Cardiac fibroblast (primary cell): ENCODE results near the gene CILP2.

ENCODE experiments used
- DNase-seq, 2 donors: peaks; one replicate each; pipeline versions ENCODE4 v3.0.0 to v3.0.0-alpha.2; 2010; ENCODE audit warnings: low read depth in 2 of 2
- H3K4me3 ChIP-seq, 2 donors: replicated peaks in 1 of 2; 1 replicate in 1 of 2; 2 replicates in 1 of 2; pipeline ENCODE4 v1.5.1; 2011; ENCODE audit warnings: low read depth in 2 of 2, low read length in 2 of 2, mild to moderate bottlenecking in 2 of 2, moderate library complexity in 1 of 2
- TF ChIP-seq, protein P1 (sequence below): IDR thresholded peaks from one replicate; pipeline ENCODE4 v1.5.1; 2011; ENCODE audit warnings: low read depth, mild to moderate bottlenecking, low read length, inconsistent platforms

The CILP2 gene

DNA sequence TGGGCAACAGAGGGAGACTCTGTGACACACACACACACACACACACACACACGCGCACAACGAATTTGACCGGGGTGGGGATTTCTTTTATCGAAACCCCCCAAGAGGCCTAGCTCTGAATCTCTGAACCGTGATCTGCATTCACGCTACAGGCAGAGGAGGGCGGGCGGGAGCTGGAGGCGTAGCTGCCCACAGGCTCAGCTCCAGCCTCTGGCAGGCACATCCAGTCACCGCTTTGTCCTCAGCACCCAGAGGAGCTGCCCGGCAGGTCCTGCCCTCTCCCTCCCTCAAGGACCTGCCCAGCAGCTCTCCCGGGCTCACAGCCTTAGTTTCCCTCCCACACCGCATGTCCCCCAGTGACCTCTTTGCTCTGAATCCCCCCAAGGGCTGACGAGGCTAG is 20.0 kb downstream of the CILP2 start:
- TF ChIP-seq, protein P1, sequence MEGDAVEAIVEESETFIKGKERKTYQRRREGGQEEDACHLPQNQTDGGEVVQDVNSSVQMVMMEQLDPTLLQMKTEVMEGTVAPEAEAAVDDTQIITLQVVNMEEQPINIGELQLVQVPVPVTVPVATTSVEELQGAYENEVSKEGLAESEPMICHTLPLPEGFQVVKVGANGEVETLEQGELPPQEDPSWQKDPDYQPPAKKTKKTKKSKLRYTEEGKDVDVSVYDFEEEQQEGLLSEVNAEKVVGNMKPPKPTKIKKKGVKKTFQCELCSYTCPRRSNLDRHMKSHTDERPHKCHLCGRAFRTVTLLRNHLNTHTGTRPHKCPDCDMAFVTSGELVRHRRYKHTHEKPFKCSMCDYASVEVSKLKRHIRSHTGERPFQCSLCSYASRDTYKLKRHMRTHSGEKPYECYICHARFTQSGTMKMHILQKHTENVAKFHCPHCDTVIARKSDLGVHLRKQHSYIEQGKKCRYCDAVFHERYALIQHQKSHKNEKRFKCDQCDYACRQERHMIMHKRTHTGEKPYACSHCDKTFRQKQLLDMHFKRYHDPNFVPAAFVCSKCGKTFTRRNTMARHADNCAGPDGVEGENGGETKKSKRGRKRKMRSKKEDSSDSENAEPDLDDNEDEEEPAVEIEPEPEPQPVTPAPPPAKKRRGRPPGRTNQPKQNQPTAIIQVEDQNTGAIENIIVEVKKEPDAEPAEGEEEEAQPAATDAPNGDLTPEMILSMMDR, result no peak
- no peak overlapping the region for H3K4me3 ChIP-seq
- DNase-seq, result no peak

DNA sequence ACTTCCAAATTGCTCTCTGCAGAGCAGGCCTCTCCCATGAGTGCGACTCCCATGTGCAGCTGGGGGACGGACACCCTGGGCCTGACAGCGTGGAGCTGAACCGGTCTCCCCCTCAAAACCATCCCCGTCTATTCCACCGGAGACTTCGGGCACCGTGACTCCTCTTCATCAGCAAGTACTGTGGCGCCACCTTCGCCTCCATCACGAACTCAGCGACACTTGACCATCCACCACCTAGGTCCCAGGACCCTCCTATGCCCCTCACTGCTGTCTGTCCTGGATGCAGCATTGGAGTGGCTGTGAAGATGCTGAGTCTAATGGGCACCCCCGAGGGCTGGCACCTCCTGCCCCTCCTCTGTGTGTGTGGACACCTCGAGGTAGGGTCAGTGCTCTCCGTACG is 20.6 kb downstream of the CILP2 start:
- DNase-seq, result no peak
- no peak overlapping the region for H3K4me3 ChIP-seq
- TF ChIP-seq, protein P1, result no peak

DNA sequence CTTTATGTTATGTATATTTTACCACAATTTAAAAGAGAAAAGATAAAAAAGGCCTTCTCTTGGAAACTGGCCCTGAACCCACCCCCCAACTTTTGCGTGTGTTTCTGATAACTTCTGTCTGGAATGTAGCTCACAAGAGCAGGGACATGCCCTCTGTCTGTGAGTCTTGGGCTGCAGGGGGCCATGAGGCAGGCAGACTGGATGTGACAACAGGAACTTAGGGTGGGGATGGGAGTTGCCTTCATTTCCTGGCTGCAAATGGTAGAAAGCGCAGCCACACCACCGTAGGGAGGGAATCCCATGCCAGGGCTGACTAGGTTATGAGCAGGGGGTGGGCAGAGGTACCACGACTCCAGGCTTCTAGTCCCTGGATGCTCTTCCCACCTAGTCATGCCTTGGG is 21.9 kb downstream of the CILP2 start:
- DNase-seq, result no peak
- TF ChIP-seq, protein P1, result no peak
- H3K4me3 ChIP-seq, result no peak overlapping the region

DNA sequence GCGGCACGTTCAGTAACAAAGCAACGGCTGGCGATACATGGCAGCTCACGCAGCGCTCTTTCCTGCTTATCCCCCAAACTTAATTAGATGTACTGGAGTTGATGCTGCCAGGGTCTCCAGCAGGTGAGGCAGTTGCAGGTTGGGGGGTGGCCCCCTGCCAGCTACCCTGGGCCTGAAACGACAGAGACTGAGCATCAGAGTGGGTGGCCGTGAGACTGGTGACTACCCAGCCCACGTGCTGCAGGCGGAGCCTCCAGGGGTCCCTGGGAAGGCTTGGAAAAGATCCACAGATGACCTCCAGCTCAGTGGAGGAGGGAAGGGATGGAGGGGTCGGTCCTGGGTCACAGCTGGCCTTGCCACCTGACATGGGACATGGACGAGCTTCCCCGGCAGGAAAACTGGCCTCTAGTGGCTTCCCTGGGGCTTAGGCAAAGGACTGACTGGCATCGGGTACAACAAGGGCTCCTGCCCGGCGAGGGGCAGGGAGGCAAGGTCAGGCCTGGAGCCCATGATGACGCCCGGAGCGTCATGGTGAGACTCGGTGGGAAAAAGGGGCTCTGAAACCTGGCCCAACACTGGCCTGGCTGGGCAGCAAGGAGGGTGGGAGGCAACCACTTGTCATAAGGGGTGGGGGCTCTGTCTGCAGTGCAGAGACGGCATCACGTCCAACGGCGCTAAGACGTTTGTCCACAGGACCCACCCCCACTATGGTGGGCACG is 24.0 kb downstream of the CILP2 start:
- TF ChIP-seq, protein P1, result no peak
- H3K4me3 ChIP-seq, result no peak overlapping the region
- DNase-seq, result no peak

DNA sequence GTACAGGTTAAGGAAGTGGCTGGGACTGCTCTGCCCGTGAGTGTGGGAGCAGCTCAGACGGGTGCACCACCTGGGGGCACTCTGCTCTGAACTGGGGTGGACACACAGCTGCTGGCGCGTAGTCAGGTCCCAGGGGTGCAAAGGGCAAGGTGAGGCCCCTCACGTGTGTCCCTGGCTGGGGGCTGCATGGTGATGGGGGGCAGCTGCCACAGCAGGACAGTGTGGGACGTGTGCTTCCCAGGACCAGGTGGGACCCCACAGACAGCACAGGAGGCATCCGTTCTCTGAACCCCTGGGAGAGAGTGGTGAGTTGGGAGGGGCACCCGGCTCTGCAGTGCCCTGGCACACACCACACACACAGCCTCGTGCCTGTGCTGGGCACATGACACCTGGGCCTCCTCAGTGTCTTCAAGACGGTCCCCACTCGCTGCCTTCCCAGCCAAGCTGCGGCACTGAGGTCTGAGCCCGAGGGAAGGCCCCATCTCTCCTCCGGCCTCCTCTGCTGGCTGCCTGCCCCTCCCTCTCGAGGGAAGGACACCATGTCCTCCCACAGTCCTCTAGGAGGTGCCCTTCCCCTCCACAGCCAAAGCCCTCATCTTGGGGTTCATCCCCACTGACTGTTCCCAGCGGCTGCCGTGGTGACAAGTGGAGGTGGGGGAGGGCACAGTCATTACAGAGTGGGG is 24.7 kb downstream of the CILP2 start:
- H3K4me3 ChIP-seq, result no peak overlapping the region
- TF ChIP-seq, protein P1, result no peak
- no peak for DNase-seq

DNA sequence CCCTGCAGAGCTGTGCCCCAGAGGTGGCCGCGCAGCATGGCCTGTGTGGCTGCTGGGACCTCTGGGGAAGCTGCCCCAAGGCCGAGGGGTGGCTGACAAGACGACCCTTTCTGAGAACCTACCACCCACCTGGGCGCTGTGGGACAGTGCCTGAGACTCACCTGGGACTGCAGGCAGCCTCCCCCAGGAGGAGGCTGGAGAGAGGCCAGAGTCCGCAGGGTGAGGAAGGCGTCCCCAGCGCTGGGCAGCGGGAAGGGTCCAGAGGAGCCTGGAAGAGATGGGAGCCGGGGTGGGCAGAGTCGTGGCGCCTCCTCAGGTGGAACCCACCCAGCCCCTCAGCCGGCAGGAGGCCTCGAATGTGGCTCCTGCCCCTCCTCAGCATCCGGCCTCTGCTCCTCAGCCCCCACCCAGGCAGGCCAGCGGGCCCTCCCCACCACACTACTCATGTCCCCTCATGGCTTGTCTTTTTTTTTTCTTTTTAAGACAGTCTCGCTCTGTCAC is 25.3 kb downstream of the CILP2 start:
- no peak overlapping the region for H3K4me3 ChIP-seq
- TF ChIP-seq, protein P1, result no peak
- DNase-seq, result no peak
